Mammary epithelial cell (primary cell): ENCODE data around the gene DYNLT1.

Experiments used
- CTCF ChIP-seq, 2 donors: IDR thresholded peaks in 1 of 2; conservative IDR thresholded peaks in 1 of 2; 2 replicates each; pipeline ENCODE4 v1.5.1; 2011 to 2012; ENCODE audit warnings: inconsistent platforms in 2 of 2, low read length in 2 of 2, mild to moderate bottlenecking in 2 of 2, control low read depth in 1 of 2, low read depth in 1 of 2; ENCODE audit not compliant: insufficient read depth in 1 of 2; ENCODE audit errors: extremely low read depth in 1 of 2
- EZH2 ChIP-seq: IDR thresholded peaks from 2 replicates; pipeline ENCODE4 v1.6.1; 2012; ENCODE audit warnings: low read length, inconsistent platforms, borderline replicate concordance

GRCh38 chr6:158680481-158680880 lies 35.9 kb upstream of the DYNLT1 start:
- TF ChIP-seq CTCF (conservative IDR thresholded peaks at IDR 0.05 in 1 of 2, IDR thresholded peaks at IDR 0.05 in 1 of 2; ENCODE audit: extremely low read depth in 1 of 2, insufficient read depth in 1 of 2, low read depth in 1 of 2, low read length in 2 of 2), result no peak
- no peak for TF ChIP-seq EZH2
